ES-I3 (cell line): ENCODE measurements around the gene ZNF410.
"Not testable (repeated sequence)": the region's sequence is repeated elsewhere in the genome, so short reads cannot be mapped to it uniquely, and the experiment has no call there.

Experiments
- H3K36me3 ChIP-seq: 2 replicates; pipeline ENCODE4 v1.6.1; 2013; ENCODE audit warnings: mild to moderate bottlenecking, low read length, control low read depth, moderate library complexity; ENCODE audit not compliant: insufficient read depth
- H3K4me1 ChIP-seq: 2 replicates; pipeline ENCODE4 v1.6.1; 2013; ENCODE audit warnings: mild to moderate bottlenecking, control low read depth, low read length; ENCODE audit not compliant: insufficient read depth
- H3K9ac ChIP-seq: 2 replicates; pipeline ENCODE4 v1.6.1; 2013; ENCODE audit warnings: low read depth, mild to moderate bottlenecking, low read length, moderate library complexity
- H3K9me3 ChIP-seq: 2 replicates; pipeline ENCODE4 v1.6.1; 2013; ENCODE audit warnings: mild to moderate bottlenecking, low read length, moderate library complexity; ENCODE audit not compliant: control insufficient read depth, insufficient read depth

The ZNF410 gene

DNA sequence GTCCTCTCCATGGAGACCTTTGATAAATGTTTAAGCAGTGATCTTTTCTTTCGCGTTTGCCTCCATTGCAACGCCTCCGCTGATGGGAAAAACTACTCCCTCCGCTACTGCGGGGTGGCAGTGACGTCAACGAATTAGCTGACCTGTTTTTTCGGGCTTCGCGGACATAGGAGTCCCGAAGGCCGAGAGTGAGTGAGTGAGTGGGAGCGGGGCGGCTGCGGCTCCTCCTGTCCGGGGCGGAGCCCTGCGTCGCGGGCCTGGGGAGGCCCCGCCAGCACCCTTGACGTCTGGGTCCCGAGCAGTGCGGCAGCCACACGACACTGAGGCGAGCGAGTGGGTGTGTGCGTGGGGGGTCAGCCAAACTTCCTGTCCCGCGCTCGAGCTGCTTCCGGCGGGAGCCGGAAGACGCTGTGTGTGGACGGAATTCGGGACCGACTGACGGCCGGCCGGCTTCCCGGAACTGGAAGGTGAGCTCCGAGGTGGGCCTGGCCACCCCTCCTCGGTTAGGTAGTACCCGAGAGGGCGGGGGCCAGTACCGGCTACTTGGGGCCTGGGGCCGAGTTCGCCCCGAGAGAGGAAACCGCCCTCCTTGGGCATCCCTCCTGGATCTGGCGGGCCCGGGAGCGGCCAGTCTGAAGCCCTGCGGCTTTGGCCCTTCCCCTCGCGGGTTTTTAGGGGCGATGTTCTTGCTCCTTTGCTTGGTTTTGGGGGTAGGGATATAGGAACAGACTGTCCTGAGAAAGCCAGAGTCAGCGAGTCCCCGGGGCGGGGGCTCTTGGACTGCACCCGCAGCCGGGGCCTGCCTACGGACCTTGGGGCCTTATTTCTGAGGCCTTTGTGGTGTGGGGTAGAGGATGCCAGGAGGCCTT, at the start of gene ZNF410:
TSS of gene ZNF410 (plus strand) at position 411 of the 869 bp plus-strand sequence. CDS start 5,317 bp downstream, outside the sequence.
- no peaks in the 10 kb centered on the region for H3K9me3 ChIP-seq
- peaks cover 6% of the 10 kb centered on the region for H3K4me1 ChIP-seq
- no peaks in the 10 kb centered on the region for H3K36me3 ChIP-seq
- H3K9ac ChIP-seq, result peak within 1 kb of the TSS; percentile 92

DNA sequence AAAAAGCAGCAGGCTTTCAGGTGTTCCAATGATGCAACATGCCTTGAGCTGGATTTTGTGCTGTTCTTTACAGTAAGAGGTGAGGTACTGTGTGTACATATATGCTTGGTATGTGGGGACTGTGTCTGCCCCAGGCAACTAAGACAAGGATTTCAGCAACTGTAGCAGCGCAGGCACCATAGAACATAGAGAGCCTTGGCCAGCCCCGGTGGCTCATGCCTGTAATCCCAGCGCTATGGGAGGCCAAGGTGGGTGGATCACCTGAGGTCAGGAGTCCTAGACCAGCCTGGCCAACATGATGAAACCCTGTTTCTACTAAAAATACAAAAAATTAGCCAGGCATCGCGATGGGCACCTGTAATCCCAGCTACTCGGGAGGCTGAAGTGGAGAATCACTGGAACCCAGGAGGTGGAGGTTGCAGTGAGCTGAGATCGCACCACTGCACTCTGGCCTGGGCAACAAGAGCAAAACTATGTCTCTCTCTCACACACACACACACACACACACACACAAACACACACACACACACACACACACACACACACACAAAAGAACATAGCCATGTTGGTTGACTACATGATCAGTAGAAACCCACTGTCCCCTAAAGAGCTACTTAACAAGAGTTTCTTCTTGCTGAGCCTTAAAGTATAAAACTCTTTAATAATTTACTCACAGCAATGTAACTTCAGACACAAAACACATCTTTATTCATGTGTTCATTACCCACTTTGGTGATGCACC, 48.2 kb upstream of the ZNF410 start:
- H3K9me3 ChIP-seq, H3K9ac ChIP-seq, H3K36me3 ChIP-seq: not testable (repeated sequence)
- H3K4me1 ChIP-seq, result peaks cover 17% of the 10 kb centered on the region

GRCh38 chr14:73842201-73842600, 44.5 kb upstream of the ZNF410 start:
- Histone ChIP-seq H3K36me3 (no peaks in the 10 kb centered on the region), H3K9ac (no peak overlapping the region), H3K9me3 (no peaks in the 10 kb centered on the region), H3K4me1 (no peaks in the 10 kb centered on the region)

- Histone ChIP-seq H3K36me3 (no peaks in the 10 kb centered on the region), H3K9me3 (no peaks in the 10 kb centered on the region), H3K9ac (no peak overlapping the region), H3K4me1 (no peaks in the 10 kb centered on the region)
These were observed 43.8 kb upstream of the ZNF410 start for GRCh38 chr14:73842851-73843250.

- Histone ChIP-seq H3K4me1 (no peaks in the 10 kb centered on the region), H3K36me3 (no peaks in the 10 kb centered on the region), H3K9ac (no peak overlapping the region), H3K9me3 (no peaks in the 10 kb centered on the region)
These were observed 43.4 kb upstream of the ZNF410 start for GRCh38 chr14:73843296-73843695.

DNA sequence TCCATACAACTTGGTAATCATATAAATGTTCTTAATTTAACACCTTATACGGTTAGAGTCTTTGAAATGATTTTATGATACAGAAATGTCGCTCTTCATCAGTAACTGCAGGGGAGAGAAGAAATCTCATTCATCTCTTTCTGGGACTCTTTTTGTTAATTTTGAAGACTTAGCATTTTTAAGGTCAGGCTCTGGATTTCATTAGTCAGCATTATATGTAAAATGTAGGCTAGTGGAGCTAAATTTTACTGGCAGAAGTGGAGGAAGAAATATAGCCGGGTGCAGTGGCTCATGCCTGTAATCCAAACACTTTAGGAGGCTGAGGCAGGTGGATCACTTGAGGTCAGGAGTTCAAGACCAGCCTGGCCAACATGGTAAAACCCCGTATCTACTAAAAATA, 39.7 kb upstream of the ZNF410 start:
- H3K9ac ChIP-seq, result no peak overlapping the region

GRCh38 chr14:73851000-73851399, 35.7 kb upstream of the ZNF410 start:
- Histone ChIP-seq H3K4me1 (peaks cover 5% of the 10 kb centered on the region; the same call in 1 of the 2 replicates), H3K36me3 (0 out of 2 replicates have a peak, but pooled peaks cover 2% of the 10 kb centered on the region), H3K9ac (peak overlapping the region; percentile 99), H3K9me3 (no peaks in the 10 kb centered on the region)

More for the DNA sequence above, 39.7 kb upstream of the ZNF410 start:
- Histone ChIP-seq H3K36me3 (no peaks in the 10 kb centered on the region), H3K4me1 (0 out of 2 replicates have a peak, but pooled peaks cover 5% of the 10 kb centered on the region), H3K9me3 (no peaks in the 10 kb centered on the region)

DNA sequence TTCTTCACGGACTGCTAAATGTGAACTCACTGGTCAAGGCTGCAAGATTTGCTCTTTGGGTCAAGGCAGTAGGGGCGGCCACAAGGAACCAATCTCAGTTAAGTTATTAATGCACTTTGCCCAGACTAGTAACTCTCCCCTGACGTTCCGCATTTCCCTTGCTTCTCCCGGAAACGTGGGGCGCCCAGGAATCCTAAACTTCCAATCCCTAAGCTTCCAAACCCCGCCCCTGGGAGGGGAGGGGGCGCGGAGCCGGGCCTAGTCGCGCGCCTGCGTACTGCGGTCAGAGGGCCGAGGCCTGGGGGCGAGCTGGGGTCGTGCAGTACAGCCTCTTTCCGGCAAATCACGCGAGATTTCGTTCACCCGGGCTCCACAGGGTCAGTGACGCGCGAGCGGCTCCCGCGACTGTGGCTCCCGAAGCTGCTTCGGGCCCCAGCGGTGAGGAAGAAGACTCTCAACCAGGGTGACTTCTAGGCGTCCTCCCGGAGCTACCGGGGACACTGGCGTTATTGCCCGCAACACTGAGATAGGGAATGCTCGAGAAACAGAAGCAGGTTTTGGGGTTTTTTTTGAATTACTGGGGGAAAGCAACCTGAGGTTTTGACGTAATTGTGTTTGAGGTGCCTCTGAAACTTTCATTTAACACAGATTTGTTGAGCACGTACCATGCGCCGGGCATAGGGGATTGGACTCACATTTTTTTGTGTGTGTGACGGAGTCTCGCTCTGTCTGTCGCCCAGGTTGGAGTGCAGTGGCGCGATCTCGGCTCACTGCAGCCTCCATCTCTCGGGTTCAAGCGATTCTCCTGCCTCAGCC, 34.9 kb upstream of the ZNF410 start, which contains the start of gene PTGR2:
TSS of gene PTGR2 (plus strand) at position 265 of the 816 bp plus-strand sequence. CDS start 7,032 bp downstream, outside the sequence.
- Histone ChIP-seq H3K9ac (peak within 1 kb of the TSS; percentile 99), H3K4me1 (peaks cover 5% of the 10 kb centered on the region; the same call in 1 of the 2 replicates), H3K9me3 (no peaks in the 10 kb centered on the region)

GRCh38 chr14:73859145-73859544, 27.5 kb upstream of the ZNF410 start:
- Histone ChIP-seq H3K9ac (no peak overlapping the region), H3K4me1 (no peaks in the 10 kb centered on the region), H3K9me3 (no peaks in the 10 kb centered on the region), H3K36me3 (peaks cover 4% of the 10 kb centered on the region; the same call in 1 of the 2 replicates)

More for the DNA sequence above, 34.9 kb upstream of the ZNF410 start, which contains the start of gene PTGR2:
- 0 out of 2 replicates have a peak, but pooled peaks cover 2% of the 10 kb centered on the region for H3K36me3 ChIP-seq

GRCh38 chr14:73861073-73861472, 25.6 kb upstream of the ZNF410 start:
- Histone ChIP-seq H3K4me1 (no peaks in the 10 kb centered on the region), H3K9me3 (no peaks in the 10 kb centered on the region), H3K36me3 (peaks cover 13% of the 10 kb centered on the region; the same call in 1 of the 2 replicates), H3K9ac (no peak overlapping the region)

GRCh38 chr14:73862480-73862879, 24.2 kb upstream of the ZNF410 start:
- no peaks in the 10 kb centered on the region for H3K9me3 ChIP-seq
- H3K4me1 ChIP-seq, result no peaks in the 10 kb centered on the region
- H3K36me3 ChIP-seq, result peaks cover 14% of the 10 kb centered on the region
- H3K9ac ChIP-seq, result no peak overlapping the region

- Histone ChIP-seq H3K9ac (no peak overlapping the region), H3K36me3 (peaks cover 18% of the 10 kb centered on the region), H3K9me3 (no peaks in the 10 kb centered on the region), H3K4me1 (no peaks in the 10 kb centered on the region)
These were observed 23.4 kb upstream of the ZNF410 start for GRCh38 chr14:73863209-73863608.

DNA sequence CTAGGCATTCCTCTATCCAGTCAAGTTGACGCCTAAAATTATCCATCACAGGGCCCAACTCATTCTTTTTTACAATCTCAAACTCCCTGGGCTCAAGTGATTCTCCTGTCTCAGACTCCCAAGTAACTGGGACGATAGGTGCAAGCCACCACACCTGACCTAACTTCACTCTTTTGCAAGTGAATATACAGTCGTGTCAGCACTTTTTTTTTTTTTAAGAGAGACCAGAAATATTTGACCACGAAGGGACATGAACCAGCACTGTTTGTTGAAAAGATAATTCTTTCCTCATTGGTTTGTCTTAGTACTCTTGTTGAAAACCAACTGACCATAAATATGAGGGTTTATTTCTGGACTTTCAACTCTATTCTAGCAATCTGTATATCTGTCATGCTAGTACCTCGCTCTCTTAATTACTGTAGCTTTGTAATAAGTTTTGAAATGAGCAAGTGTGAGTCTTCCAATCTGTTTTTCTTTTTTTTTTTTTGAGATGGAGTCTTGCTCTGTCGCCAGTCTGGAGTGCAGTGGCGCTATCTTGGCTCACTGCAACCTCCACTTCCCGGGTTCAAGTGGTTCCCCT, 21.0 kb upstream of the ZNF410 start:
- H3K9me3 ChIP-seq, result no peaks in the 10 kb centered on the region

More for the DNA sequence above, 21.0 kb upstream of the ZNF410 start:
- no peaks in the 10 kb centered on the region for H3K4me1 ChIP-seq
- no peak overlapping the region for H3K9ac ChIP-seq
- H3K36me3 ChIP-seq, result peaks cover 18% of the 10 kb centered on the region
